HG02840 (cell line): Measurements from ENCODE around the gene DHX58.

ENCODE experiments used
- ATAC-seq: cut with Tn5 transposase; IDR thresholded peaks from one replicate; pipeline ENCODE4 v1.9.1; 2021; ENCODE audit warnings: mild to moderate bottlenecking, moderate library complexity, moderate number of reproducible peaks; ENCODE audit not compliant: unreplicated experiment, low FRiP score

Gene DHX58

DNA sequence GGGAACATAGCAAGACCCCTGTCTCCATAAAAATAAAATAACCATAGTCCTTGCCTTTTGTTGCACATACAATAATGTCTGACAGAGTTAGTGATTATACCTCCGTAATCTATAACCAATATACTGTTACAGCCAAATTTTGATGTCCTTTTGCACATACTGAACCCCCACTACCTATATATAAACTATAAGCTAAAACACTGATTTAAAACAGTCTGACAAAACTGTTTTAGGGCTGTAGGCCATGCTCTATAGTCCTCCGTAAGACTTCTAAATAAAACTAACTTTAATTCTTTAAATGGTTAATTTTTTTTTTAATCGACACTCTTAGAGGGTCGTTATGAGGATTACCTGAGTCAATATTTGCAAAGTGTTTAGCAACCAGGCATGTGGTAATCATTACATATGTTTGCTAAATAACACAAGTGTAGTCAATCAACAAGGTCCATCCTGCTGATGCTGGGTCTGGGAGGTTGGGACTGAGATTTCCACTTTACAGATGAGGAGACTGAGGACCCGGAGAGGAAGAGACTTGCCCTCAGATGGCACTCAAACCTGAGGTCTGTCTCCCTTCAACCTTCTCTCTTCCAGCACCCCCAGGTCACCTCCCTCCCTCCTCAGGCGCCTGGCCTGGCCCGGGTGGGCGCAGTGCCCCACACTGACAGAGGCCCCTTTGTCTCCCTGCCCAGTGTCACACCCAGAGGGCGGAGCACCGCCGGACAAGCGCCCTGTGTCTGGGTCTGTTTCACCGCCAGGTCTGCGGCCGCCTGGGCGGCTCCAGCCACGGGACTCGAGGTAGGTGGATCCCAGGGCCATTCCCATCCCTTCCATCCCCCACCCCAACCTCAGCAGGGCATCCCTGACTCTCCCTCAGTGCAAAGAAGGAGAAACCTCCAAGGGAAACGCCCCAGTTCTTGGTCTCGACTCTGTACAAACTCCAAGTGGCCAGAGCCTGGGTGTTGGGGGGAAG lies 24.5 kb downstream of the DHX58 start:
- ATAC-seq = no peak

DNA sequence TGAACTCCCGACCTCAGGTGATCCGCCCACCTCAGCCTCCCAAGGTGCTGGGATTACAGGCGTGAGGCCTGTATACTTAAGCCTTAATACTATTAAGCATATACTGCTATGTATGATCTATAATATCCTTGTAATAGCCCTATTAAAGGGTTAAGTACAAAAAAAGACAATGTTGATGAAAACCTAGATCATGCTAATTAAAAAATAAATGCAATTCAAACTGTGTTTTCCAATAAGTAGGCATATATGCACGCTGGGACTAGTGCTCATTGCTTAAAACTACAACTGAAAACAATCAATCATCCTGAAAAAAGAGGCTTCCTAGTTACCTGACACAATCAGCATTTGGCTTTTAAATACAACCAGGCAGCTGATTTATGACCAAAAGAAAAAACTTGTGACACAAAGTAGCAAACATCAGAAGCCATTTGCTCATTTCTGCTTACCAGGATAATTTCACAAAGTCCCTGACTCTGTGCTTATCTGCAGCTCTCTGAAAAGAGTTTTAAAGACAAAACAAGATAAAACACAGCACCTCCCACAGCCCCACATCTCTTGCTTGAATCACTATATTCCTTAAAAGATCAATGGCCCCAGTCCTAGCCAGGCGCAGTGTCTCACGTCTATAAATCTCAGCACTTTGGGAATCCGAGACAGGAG lies 25.3 kb downstream of the DHX58 start:
- no peak for ATAC-seq

DNA sequence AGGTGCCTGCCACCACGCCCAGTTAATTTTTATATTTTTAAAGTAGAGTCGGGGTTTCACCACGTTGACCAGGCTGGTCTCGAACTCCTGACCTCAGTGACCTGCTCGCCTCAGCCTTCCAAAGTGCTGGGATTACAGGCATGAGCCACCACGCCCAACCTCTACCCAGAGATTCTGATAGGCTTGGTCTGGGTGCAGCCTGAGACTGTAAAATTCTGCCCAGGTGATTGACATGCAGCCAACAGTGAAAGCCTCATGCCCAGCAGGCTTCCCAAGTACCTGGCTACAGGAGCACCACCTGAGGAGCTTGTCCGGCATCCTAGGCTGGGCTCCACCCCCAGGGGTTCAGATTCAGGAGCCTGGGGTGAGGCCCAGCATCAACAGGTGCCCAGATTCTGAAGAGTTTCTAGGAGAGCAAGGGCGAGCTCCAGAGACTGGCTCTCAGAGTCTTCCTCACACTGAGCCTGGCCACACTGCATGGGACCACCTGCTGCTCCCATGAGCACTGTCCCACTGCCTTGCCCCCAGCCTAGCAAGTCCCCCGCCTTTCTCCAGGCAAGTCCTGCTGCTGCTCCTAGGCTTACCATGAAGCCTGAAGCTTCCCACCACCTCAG lies 30.9 kb downstream of the DHX58 start:
- ATAC-seq = no peak

DNA sequence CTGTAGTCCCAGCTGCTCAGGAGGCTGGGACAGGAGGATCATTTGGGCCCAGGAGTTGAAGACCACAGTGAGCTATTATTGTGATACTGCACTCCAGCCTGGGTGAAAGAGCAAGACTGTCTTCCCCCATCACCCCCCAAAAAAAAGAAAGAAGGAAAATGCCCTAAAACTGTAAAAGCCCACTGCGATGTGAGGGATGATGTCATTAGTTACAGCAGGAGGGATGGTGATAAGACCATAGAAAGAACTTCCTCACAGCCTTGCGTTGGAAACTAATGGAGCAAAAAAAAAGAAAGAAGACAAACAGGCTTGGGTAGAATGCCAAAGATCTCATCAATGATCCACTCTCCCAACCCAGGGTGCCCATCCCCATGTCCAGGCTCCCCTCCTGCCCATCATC lies 33.0 kb downstream of the DHX58 start:
- ATAC-seq = no peak

DNA sequence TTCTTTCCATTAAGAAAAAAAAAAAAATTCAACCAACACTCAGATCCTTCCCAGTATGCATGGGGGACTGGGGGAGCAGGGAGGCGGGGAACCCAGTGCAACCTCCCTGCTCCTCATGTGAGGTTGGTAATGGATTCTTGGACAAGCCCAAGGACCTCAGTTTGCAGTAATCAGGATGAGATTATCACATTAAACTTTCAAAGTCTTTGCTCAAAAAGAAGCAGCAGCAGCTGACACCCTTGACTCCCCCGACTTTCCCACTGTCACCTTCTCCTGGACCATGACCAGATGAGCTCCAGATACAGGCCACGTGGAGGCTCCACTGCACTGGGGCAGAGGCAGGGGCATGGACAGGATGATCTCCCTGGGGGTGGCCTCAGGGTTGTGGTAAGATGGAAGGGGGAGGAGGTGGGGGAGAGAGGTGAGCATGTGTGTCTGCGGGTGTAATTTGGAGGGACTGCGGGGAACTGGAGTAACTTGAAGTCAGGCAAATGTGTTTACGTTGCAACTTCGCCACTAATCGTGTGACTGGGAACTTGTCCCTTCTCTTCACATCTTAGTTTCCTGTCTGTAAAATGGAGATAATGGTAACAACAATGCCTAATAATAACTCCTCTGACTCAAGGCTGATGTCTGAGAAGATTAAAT lies 34.0 kb downstream of the DHX58 start:
- no peak for ATAC-seq

DNA sequence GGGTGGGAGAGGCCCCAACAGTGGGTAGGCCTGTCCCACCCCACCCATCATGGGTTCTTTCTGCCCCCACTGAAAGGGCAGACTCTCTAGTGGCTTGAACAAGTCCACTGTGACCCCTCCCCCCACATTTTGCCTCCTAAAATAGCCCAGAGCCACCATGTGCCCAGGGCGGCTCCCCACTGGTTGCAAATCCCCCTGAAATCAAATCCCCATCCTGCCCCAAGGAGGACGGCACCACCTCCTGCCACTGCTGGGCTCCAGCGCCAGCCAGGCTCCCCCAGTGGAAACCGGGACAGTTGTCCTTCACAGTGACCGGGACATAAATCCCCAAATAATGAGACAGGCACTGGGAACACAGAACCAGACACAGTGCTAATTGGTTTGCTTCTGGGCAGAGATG lies 34.8 kb downstream of the DHX58 start:
- ATAC-seq = no peak

DNA sequence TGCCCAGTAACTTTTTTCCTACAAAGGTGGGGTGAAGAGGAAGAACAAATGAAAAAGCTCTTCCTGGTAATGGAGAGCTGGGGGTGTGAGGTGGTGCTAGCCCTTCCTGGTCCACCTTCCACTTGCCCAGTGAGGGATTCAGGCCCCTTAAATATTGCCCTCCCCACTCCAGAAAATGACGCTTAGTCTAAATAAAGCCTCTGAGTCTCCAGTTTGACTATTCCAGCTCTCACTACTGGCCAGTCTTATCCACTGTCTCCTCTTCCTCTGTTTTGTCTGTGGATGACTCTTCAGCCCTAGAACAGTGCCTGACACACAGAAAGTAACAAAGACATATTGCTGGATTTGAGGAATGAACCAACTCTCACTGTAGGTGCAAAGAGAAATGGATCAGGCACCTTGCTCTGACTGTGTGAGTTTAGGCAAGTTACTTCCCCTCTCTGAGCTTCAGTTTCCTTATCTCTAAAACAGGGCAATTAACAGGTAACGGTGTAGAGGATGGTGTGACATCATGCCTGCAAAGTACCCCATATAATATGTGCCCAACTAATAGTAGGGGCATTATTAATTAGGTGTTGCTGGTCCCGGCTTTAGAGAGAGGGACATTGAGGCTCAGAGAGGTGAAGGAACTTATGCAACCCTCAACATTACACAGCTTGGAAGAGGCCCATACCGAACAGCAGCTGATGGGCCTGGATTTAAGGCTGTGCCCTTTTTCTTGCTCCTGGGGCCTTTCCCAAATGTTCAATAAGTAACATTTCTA lies 35.5 kb downstream of the DHX58 start:
- no peak for ATAC-seq

DNA sequence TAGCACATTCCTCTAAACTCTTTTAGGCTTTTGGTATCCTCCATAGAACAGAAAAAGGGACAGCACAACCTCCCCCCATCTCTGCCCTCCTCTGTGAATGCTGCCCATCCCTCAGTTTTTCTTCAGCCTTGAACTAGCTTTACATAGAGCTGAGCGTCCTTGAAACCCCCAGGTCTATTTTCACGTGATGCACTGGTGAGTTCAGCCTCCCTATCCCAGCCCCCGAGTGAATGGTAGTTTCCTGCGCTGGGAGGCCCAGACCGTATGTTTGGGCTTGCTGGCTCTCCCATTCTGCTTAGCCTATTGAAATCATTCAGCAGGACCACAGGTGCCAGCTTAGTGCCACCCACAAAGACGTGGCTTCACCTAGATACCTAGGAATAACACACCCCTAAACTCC lies 36.7 kb downstream of the DHX58 start:
- no peak for ATAC-seq

DNA sequence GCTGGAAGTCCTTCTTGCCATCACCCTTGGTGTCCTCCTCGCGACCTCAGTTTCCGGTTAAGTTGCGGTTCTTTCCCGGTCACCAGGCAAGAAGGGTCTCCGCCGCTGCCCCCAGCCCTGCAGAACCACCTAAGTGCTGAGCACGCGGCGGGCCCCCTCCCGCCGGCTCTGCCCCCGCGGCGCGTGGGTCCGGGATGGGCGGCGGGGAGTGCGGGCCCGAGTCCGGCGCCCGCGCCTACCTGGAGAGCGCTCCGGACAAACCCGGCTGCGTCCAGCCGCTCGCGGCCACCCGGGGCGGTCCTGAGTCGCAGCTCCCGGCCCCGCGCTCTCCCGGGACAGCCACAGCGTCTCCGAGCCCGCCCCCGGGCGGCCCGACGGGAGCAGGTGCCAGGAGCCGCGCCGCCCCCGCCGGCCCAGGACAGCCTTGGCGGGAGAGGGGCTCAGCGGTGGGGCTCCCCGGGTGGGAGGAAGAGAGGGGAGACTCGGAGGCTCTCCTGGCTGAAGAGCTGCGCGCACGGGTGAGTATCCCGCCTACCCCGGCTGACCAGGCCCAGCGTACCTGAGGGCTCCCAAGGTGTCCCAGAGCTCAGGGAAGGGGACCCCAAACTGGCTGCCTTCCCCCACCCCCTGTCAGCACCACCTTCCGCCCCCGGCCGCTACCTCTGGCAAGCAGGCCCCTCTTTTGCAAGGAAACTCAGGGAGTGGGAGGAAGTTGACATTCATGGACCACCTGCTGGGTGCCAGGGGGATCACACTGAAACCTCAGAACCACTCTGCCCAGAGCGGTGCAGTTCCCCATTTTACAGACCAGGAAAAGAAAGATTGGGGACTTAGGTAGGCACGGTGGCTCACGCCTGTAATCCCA lies 40.0 kb downstream of the DHX58 start:
- ATAC-seq = no peak

DNA sequence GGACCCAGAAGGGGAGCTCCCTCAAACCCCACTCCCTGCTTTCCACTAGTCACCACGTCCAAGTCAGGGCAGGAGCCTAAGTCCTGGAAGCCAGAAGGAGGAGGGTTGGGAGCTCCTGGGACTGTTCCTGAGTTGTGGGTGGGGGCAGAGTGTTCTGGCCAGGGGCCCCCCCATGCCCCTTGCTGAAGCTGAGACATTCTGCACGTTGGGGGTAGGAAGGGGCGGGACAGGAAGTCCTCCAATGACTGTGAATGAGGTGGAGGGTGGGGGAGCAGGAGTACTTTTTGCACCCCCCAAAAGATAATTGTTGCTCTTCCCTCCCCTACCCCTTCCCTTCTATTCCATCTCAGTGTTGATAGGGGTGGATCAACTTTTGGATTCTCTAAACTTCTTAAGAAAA lies 40.7 kb downstream of the DHX58 start:
- ATAC-seq = no peak

DNA sequence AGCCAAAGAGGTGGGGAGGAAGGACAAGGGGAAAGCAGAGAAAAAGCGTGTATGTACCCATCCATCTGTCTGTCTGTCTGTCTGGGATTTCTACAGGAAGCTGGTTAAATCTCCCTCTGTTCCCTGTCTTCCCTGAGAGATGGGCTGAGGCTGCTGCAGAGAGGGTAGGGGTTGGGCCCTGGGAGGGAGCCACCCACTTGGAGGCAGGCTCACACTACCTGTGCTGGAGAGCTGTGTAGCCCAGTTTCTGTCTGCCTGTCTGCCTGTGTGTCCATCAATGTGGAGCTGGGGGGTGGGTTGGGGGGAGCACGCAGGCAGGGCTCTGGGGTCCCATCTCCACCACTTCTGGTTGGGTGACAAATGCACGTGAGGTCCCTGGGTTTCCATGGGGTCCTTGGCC lies 43.5 kb downstream of the DHX58 start:
- no peak for ATAC-seq

DNA sequence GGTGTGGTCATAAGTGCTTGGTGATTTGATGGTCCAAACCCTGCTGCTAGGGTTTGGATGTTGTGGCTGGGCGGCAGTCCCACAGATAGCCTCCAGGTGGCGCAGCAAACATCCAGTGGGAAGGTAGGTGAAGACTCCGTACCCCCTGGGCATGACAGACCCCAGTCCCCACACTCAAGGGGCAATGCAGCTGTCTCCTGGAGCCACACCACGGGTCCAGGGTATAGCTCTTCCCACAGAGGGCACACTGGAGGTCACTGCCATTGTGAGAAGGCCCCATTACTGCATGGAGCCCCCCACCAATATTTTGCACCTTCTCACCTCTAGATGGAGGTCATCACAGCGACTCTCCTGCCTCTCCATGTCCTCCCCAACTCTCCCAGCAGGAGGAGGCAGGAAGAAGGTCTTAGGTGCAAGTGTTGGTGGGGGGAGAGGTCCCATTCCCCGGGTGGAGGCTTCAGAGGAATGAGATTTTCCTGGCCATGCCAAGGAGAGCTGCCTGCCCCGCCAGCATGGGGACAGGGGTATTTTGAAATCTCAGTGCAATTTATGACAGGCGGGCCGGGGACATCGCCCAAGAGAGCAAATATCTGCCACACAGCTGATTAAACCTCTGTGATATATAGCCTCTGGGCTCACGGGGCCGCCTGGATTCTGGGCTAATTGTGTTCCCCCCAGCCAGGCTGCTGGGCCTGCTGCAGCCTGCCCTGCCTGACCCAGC lies 45.0 kb downstream of the DHX58 start:
- no peak for ATAC-seq

DNA sequence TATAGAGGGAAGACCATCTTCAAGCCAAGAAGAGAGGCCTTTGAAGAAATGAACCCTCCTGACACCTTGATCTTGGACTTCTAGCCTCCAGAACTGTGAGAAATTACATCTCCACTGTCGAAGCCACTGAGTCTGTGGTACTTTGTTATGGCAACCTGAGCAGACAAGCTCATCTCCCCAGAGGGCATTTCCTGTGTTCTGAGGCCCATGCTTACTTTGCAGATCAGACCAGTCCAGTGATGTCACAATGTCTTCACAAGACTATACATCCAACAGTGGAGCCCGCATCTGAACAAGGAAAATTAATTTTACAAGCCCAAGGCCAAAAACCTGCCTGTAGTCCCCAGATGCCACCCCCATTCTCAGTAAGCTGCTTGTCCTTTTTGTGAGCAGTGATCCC lies 47.3 kb downstream of the DHX58 start:
- ATAC-seq = no peak

DNA sequence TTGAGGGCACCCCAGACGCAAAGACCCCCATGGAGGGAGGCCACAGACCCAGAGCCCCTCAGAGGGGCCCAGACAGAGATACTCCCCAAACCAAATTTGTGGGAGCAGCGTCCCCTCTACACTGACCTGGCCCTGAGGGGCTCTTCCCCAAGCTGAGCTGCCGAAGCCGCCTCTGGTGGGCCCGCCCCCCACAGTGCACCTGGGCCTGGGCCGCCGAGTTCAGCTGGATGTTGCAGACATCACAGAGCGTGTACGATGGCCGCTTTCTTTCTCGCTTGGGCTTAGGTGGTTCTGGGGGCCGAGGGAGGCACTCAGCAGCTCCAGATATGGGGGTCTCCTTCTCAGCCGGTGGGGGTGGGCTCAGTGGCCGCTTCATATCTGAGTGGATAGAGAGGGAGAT lies 49.8 kb downstream of the DHX58 start:
- ATAC-seq = no peak

DNA sequence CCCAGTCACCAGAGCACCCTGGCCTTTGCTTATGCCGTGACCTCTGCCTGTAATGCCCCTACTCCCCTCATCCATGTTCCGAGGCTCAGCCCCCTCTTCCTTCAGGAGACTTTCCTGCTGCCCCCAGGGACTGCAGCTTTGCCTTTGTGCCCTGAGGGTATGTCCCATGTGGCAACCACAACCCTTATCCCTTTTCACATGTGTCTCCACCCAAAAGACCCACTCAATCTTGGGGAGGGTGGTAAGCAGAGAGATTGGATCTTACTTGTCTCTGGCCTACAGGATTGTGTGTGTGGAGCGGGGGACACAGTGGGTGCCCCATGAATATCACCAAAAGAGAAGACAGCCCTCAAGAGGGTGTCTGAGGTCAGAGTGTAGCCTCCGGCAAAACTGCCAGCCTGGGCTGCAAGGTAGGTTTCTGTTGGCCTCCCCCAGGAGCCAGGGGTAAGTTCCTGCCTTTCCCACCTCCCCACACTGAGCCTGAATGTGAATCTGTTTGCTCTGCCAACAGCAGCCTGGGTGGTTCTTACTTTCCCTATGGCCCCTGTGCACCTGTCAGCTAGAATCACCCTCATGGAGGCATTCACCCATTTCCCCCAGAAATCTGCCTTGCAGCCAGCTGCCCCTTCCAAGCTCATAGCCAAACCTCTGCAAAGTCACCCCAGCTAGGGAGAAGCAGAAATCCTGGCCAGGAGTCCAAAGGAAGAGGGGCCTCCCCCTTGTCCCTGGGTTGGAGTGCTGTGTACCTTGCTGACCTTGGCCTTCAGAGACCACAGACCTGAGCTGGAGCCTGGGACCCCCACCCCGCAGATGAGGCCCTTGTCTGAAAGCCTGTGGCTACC lies 50.6 kb downstream of the DHX58 start:
- ATAC-seq = no peak

DNA sequence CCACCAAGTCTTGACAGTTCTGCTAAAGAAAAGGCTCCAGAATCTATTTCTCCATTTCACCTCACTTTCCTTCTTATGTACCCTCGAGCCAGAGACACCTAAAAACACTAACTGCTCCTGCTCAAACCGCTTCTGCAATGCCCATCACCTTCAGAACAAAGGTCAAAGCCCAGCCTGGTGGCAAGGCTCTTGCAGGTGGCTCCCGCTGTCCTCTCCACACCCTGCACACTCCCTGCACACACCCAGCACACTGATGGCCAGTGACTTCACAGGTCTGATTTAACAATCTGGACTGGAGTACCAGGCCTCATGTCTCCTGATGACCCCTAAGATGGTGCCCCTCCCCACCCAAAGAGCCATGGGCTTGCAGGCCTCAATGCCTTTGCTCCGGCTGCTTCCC lies 52.3 kb downstream of the DHX58 start:
- ATAC-seq = no peak

DNA sequence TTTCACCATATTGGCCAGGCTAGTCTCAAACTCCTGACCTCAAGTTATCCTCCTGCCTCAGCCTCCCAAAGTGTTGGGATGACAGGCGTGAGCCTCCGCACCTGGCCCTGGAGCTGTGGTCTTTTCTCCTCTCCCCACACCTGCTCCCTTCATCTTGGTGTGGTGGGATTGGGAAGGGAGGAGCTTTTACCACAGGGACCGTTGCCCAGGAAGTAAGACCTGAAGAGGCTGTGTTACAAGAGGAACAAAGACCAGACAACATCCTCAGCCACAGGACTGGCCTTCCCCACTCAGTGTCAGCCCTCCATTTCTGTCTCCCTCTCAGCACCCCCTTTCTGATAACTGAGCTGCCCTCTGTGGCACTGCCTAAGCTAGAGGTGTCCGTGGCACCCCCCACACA lies 52.7 kb downstream of the DHX58 start:
- ATAC-seq = no peak

DNA sequence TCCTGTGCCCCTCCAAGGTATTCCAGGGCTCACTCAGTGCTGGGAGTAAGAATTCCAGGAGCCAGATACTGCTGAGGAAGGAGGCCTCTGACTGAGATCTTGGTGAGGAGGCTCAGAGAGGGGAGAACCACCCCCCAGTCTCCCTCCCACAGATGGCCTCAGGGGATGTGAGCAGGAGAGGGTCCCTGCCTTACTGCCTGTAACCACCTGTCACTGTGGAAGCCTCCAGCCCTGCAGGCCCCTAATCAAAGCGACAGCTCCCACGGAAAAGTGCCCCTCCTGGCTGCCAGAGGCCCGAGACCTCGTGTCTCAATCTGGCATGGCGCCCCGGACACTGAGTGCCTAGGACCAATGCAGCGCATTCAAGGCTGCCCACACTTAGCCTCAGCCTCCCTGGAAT lies 54.5 kb downstream of the DHX58 start:
- ATAC-seq = no peak
